Limb (tissue), 2 donors: Measurements from ENCODE around the gene TMEM255B.
"Not testable (repeated sequence)": the region's sequence is repeated elsewhere in the genome, so short reads cannot be mapped to it uniquely, and the experiment has no call there.

Experiments
- DNase-seq, 2 donors: peaks; one replicate each; pipeline ENCODE4 v3.0.0-alpha.2; 2016; ENCODE audit errors: extremely low spot score in 2 of 2

The TMEM255B gene

DNA sequence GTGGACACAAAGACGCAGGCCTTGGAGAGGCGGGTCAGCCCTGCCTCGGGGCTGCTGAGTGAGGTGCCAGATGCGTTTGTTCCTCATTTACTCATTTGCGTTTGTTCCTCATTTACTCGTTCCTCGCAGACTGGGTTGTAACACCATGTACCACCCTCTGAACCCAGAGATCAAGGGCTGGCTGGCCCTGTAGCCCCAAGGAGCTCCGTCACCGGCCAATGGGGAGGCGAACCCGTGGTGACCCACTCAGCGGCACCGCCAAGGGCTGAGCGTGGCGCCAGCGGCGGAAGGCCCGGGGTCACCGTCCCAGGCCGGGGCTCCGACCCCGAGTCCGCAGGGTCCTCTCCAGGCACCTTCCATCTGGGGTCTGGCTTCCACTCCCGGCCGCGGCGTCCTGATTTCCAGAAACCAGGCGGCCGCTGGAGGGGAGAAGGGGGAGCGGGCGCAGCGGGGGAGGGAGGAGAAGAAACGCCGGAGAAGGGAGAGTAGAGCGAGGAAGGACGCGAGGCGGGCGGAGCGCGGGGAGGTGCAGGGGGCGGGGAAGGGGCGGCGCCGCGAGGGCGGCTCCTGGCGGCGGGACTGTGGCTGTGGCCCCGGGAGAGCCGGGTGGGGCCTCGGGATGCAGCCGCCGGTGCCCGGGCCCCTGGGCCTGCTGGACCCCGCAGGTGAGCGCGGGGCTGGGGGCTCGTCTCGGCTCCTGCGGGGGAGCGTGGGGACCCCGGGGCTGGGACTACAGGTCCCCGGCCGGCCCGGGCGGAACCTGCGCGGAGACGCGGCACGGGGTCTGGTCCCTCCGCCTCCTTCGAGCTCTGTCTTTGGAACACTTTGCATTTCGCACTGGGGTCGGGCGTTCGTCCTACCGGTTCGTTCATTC is at the start of gene TMEM255B:
Gene TMEM255B, plus strand, starts transcription at position 576 of the 874 bp plus-strand sequence. Its CDS starts 44 bp downstream, at position 620.
- peak; percentile 66 to 88 for DNase-seq

DNA sequence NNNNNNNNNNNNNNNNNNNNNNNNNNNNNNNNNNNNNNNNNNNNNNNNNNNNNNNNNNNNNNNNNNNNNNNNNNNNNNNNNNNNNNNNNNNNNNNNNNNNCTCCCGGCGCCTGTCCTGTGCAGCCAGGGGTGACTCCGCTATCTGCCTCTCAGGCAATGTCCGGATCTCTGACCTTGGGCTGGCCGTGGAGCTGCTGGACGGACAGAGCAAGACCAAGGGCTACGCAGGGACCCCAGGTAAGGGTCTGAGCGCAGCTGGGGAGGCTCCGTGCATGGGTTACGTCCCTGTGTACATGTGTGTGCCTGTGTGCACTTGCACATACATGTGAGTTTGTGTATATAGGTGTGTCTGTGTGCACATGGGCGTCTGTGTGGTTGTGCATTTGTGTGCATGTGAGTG is 36.1 kb upstream of the TMEM255B start:
- DNase-seq, result no peak

DNA sequence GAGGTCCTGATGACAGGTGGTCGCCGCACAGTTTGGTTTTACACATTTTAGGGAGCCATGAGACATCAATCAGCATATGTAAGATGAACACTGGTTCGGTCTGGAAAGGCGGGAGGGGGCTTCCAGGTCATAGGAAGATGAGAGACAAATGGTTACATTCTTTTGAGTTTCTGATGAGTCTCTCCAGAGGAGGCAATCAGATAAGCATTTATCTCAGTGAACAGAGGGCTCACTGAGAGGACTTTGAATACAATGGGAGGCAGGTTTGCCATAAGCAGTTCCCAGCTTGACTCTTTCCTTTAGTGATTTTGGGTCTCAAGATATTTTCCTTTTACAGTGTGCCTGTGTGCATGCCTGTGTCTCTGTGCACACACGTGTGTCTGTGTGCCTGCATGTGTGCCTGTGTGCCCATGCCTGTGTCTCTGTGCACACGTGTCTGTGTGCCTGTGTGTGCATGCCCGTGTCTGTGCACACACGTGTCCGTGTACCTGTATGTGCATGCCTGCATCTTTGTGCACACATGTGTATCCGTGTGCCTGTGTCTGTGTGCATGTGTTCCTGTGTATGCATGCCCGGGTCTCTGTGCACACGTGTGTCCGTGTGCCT is 35.5 kb upstream of the TMEM255B start:
- DNase-seq, result no peak

DNA sequence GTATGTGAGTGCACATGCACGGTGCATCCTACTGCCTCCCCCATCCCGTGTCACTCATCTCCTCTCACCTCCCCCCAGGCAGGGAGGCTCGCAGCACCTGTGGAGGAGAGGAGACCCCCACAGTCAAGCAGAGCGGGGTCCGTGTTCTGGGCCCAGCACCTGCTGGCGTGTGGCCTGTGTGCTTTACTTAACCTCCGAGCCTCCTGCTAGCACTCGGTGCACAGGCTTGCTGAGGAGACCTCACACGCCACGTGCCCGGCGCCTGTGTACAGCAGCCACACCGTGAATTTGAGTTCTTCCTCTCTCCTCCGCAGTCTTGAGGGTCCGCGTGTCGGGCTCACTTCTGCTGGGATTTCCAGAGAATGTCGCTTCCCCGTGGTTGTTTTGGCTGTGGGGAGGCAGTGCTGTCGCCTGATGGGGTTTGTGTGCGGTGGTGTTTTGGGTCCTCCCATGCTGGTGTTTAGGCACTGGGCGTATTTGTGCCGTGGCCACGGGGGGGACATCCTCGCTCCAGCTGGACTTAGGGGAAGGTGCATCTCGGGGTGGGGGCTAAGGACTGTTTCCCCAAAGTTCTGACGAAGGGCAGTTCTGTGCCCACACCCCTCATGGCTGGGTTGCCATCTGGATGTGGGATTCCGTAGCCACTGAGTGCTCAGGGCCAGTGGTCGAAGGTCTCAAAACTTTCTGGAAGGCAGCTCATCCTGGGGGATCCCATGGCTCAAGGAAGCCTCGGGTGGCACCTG is 34.8 kb upstream of the TMEM255B start:
- no peak for DNase-seq

DNA sequence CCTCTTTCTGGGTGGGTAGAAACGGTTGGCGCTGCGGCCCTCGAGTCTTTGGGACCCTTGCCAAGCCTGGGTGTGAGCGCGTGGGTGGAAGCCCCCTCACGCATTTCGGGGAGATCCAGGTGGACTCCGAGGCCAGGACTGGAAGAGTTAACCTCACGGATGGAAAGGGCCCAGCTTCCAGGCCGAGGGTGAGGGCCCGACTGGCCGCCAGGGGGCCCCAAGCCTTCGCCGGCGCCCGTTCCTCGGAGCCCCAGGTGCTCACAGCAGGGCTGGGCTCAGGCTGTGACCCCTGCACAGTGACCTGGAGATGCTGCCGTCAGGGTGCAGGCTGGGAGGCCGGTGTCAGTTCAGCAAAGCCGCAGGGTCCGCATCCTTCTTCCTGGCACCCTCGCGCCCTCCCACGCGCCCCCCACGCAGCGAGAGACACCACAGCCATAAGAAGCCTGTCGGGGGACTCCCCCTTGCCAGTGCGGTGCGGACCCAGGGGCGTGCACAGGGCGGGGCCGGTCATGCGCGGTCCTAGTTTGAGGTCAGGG is 34.2 kb upstream of the TMEM255B start:
- DNase-seq, result peak; percentile 60 to 86

DNA sequence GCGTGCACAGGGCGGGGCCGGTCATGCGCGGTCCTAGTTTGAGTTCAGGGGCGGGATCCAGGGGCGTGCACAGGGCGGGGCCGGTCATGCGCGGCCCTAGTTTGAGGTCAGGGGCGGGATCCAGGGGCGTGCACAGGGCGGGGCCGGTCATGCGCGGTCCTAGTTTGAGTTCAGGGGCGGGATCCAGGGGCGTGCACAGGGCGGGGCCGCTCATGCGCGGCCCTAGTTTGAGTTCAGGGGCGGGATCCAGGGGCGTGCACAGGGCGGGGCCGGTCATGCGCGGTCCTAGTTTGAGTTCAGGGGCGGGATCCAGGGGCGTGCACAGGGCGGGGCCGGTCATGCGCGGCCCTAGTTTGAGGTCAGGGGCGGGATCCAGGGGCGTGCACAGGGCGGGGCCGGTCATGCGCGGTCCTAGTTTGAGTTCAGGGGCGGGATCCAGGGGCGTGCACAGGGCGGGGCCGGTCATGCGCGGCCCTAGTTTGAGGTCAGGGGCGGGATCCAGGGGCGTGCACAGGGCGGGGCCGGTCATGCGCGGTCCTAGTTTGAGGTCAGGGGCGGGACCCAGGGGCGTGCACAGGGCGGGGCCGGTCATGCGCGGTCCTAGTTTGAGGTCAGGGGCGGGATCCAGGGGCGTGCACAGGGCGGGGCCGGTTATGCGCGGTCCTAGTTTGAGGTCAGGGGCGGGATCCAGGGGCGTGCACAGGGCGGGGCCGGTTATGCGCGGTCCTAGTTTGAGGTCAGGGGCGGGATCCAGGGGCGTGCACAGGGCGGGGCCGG is 33.5 kb upstream of the TMEM255B start:
- not testable (repeated sequence) for DNase-seq

DNA sequence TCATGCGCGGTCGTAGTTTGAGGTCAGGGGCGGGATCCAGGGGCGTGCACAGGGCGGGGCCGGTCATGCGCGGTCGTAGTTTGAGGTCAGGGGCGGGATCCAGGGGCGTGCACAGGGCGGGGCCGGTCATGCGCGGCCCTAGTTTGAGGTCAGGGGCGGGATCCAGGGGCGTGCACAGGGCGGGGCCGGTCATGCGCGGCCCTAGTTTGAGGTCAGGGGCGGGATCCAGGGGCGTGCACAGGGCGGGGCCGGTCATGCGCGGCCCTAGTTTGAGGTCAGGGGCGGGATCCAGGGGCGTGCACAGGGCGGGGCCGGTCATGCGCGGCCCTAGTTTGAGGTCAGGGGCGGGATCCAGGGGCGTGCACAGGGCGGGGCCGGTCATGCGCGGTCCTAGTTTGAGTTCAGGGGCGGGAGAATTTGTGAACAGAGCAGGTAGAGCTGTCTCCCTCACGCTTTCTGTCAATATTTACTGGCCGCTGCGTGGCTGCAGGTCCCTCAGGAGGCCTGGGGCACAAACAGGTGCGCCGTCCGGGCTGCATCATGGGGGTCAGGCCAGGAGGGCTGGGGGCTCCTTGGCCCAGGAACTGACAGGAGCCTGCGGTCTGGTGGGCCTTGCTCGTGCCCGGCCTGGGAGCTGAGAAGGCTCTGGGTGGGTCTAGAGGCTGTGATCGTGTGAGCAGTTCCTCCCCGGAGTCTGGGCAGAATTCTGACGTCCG is 32.8 kb upstream of the TMEM255B start:
- DNase-seq, result peak in 1 of 2 donors; percentile 58

DNA sequence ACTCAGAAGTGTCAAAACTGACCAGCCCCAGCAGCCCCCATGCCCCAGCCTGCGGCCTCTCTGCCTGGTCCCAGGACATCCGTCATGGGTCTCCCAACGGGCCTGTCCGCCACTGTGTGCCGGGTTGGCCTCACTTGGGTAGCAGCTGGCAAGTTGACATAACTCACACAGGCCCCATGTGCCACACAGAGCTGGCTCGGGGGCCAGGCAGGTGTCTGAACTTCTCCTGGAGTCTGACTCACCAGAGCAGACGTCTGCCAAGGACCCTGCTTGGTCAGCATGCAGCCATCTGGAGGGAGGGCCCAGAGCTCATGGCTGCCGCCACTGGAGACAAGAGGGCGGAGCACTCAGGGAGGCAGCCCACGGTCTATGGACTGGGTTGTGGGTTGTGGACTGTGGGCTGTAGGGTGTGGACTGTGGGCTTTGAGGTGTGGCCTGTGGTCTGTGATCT is 32.0 kb upstream of the TMEM255B start:
- DNase-seq, result no peak

DNA sequence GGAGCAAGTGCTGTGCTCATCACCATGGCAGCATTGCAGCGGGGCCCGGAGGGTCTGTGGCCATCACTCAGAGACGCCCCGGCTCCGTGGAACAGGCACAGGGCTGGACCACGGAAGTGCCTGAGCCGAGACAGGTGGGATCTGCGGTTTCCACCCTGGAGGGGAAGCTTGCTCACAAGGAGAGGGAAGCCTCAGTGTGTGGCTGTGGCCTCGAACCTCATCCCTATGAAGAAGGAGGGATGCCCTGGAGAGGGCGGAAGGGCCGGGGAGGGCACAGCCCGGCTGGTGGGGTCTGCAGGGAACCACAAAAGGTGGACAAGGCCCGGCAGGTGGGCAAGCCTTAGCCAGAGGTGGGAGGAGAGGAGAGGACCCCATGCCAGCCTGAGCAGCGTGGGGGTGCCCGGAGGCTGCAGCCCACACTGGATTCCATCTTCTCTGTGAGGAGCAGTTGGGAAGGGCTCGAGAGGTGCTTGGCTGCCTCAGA is 30.4 kb upstream of the TMEM255B start:
- no peak for DNase-seq

DNA sequence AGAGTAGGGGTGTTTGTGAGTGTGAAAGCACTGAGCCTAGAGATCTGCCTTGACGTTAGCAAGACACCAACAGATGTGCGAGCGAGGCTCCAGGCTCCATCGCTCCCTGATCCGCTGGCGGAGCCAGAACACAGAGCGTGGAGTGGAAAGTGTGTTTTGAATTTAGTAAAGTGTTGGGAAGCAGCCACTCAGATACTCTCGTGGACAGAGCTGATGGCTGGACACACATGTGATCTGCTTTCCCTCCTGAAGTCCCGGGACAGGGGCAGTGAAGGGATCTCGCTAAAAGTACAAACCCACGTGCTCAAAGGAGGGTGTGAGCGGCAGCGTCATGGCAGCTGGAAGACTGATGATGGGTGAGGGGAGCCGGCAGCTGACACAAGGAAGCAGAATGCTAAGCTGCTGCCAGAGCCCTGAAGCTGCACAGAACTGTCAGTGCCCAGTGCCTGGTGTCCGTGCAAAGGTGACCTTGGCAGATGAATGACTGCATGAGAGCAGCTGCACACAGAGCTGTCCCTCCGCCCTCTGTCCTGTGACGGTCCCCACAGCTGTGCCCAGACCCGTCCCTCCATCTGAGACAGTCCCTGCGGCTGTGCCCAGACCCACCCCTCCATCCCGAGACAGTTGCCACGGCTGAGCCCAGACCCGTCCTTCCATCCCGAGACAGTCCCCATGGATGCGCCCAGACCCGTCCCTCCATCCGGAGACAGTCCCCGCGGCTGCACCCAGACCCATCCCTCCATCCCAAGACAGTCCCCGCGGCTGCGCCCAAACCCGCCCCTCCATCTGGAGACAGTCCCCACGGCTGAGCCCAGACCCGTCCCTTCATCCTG is 29.6 kb upstream of the TMEM255B start:
- peak in 1 of 2 donors; percentile 51 for DNase-seq

DNA sequence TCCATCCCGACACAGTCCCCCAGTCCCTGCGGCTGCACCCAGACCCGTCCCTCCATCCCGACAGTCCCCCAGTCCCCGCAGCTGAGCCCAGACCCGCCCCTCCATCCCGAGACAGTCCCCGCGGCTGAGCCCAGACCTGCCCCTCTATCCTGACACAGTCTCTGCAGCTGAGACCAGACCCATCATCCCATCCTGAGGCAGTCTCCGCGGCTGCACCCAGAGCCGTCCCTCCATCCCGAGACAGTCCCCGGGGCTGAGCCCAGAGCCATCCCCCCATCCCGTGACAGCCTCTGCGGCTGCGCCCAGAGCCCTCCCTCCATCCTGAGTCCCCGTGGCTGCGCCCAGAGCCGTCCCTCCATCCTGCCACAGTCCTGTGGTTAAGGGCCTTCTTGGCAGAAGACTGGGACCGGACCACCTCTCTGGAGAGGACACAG is 28.8 kb upstream of the TMEM255B start:
- DNase-seq, result no peak

DNA sequence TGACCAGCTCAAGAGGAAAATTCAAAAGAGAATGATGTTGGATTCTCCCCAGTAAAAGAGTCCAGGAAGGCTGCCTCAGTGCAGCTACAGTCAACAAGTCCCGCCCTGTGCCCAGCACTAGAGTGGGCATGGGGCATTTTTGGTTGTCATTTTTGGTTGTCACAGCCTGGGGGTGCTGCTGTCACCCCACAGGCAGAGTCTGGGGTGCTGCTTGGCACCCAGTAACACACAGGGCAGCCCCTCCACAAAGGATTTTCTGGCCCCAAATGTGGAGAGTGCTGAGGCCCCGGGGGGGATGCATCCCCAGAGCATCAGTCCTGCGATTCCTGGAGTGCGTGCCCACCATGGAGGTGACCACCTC is 28.2 kb upstream of the TMEM255B start:
- no peak for DNase-seq

DNA sequence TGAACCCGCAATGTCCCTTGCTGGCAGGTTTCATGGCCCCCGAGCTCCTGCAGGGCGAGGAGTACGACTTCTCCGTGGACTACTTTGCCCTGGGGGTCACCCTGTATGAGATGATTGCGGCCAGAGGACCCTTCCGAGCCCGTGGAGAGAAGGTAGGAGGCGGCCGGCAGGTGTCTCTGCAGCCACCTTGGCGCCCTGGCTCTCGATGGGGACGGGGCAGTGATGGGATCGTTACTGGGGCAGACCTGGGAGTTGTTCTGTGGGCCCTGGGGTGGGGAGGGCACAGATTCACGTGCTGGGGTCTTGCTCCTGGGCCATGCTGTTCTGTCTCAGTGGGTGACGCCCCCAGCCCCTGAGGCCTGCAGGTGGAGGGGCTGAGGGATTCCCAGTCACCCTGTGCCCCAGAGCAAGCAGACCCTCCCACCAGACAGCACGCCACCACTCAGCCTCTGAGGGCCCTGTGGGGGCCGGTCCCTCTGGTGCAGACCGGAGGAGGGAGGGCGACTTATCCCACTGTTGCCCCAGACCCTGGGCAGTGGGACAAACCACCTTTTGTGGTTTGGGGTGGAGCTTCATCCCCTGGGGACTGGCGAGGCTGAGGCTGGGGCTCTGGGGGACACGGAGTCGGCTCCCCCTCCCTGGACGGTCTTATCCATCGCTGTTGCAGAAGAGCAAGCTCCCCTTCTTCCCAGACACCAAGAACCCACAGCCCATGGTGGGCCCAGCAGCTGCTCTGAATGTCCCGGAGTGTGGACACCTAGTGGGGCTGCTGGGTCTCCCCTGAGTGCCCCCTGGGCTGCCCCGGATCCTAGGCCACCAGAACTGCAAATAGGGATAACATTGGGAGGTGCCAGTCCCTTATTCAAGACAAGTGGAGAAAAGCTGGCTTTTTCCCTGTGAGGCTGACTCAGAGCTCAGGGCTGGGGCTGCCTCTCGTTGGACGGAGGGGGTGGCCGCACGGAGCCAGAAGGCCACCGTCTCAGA is 27.5 kb upstream of the TMEM255B start:
- DNase-seq, result no peak

DNA sequence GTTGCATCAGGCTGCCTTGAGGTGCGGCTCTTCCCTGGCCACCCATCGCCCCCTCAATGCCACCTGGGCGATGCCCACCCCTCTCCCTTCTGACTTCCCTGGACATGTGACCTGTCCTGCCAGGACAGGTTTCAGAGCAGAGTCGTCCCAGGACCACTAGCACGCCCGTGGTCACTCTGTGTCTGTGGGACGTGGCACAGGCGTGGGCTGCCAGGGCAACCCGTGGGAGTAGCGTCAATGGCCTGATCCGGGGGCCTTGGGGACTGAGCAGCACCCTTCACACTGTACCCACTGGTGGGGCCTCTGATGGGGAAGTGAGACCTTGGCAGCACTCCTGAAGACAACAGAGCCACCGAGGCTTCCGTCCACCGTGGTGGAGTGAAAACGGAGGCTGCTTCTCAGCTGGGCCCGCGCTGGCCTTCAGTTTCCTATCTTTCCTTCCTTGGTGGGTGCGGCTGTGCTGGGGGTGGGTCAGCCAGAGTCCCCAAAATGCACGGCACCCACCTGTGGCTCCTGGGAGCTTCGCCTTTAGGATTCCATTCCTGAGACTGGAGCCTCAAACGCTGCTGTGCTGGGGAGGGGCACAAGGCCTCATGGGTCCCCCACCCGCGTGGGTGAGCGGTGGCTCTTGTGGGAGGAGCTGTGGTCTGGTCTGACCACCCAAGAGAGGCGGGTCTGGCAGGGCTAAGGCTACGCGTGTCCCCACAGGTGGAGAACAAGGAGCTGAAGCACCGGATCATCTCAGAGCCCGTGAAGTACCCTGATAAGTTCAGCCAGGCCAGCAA is 26.7 kb upstream of the TMEM255B start:
- no peak for DNase-seq

DNA sequence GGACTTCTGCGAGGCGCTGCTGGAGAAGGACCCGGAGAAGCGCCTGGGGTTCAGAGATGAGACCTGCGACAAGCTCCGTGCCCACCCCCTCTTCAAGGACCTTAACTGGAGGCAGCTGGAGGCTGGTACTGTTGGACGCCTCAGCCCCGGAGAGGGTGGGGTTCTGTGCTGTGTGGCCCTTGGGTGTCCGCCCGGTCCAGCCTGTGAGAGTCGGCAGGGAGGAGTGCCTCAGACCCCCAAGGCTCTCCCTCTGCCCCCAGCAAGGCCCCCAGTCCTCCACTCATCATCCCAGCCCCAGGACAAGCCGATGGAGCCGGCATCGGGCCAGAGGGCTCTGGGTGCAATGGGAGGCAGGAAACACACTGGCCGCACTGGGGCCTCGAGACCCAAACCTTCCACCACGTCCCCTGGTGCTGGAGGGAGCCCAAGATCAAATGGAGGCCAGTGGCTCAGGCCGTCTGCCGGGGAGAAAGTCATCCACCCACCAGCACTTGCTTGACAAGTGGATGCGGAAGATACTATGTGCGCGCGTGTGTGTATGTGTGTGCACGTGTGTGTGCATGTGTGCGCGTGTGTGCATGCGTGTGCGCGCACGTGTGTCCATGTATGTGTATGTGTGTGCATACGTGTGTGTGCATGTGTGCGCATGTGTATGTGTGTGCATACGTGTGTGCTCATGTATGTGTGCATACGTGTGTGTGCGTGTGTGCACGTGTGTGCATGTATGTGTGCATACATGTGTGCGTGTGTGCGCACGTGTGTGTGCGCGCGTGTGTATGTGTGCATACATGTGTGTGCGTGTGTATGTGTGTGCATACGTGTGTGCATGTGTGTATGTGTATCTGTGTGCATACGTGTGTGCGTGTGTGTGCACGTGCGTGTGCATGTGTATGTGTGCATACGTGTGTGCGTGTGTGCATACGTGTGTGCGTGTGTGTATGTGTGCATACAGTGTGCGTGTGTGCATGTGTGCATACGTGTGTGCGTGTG is 25.8 kb upstream of the TMEM255B start:
- no peak for DNase-seq
